HG03196 (cell line): Measurements from ENCODE around the gene FADS1.

Experiments
- ATAC-seq: cut with Tn5 transposase; IDR thresholded peaks from one replicate; pipeline ENCODE4 v1.9.1; 2021; ENCODE audit not compliant: unreplicated experiment

The FADS1 gene

DNA sequence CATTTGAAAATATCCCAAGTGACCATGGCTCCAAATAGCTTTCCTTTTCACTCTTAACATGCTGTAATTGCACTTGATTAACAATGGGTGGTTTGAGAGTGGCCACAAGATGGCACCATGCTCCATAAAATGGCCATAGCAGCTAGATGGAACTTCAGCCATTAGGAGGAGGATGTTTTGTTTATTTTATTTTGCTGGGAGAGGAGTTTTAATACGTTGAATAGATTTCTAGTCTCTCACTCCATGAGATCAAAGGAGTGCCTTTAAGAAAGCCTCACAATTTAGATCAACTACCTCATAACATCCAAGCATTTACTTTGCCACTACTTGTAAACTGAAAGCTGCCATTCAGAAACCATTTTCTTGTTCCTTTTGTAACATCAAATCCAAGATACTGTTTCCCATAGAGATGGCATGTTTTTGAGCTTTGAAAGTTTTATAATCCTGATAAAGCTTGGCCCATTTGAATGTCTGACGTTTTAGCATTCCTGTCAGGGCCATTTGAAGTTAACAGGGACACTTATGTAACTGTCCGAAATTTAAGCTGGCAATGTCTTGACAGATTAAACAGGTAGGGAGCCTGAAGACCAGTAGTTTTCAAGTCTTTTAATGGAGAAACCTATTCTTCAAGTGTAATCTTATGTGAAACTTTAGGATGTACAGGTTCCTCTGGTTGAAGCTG is 19.4 kb downstream of the FADS1 start:
- no peak for ATAC-seq

DNA sequence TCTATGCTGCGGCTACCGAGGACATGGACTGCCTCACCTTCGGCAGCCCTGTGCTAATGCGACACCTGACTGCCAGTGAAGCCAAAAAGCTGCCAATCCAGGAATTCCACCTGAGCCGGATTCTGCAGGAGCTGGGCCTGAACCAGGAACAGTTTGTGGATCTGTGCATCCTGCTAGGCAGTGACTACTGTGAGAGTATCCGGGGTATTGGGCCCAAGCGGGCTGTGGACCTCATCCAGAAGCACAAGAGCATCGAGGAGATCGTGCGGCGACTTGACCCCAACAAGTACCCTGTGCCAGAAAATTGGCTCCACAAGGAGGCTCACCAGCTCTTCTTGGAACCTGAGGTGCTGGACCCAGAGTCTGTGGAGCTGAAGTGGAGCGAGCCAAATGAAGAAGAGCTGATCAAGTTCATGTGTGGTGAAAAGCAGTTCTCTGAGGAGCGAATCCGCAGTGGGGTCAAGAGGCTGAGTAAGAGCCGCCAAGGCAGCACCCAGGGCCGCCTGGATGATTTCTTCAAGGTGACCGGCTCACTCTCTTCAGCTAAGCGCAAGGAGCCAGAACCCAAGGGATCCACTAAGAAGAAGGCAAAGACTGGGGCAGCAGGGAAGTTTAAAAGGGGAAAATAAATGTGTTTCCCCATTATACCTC is 20.8 kb downstream of the FADS1 start:
- no peak for ATAC-seq

DNA sequence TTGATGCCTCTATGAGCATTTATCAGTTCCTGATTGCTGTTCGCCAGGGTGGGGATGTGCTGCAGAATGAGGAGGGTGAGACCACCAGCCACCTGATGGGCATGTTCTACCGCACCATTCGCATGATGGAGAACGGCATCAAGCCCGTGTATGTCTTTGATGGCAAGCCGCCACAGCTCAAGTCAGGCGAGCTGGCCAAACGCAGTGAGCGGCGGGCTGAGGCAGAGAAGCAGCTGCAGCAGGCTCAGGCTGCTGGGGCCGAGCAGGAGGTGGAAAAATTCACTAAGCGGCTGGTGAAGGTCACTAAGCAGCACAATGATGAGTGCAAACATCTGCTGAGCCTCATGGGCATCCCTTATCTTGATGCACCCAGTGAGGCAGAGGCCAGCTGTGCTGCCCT is 21.3 kb downstream of the FADS1 start:
- no peak for ATAC-seq

DNA sequence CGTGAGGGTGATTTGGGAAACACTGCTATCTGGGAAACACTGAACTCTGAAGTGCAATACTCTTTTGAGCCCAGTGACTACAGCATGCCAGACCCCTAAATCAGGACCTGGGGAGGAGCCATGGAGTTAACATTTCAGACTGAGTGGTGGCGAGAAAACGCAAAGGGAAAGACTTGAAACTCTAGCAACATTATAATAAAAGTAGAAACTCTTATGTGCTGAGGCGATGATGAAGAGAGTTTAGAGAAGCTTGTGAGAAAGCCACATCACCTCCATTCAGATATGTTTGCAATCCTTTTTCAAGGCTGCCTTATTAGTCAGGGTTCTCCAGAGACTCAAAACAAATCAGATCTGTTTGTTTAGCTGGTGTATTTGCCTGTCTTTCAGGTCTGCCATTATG is 22.2 kb downstream of the FADS1 start:
- ATAC-seq: no peak

DNA sequence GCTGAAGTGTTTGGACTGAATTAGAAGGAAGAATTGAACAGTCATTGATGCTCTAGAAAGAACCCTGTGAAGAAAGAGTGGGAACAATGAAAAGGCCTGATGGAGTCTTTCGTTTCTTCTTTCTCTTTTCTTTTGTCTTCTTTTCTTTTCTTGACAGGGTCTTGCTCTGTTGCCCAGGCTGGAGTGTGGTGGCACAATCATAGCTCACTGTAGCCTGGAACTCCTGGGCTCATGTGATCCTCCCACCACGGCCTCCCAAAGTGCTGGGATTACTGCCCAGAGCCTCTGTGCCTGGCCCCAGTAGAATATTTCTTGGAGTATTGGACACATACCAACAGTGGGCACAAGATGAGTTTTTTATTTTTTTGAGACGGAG is 23.0 kb downstream of the FADS1 start:
- ATAC-seq: no peak

DNA sequence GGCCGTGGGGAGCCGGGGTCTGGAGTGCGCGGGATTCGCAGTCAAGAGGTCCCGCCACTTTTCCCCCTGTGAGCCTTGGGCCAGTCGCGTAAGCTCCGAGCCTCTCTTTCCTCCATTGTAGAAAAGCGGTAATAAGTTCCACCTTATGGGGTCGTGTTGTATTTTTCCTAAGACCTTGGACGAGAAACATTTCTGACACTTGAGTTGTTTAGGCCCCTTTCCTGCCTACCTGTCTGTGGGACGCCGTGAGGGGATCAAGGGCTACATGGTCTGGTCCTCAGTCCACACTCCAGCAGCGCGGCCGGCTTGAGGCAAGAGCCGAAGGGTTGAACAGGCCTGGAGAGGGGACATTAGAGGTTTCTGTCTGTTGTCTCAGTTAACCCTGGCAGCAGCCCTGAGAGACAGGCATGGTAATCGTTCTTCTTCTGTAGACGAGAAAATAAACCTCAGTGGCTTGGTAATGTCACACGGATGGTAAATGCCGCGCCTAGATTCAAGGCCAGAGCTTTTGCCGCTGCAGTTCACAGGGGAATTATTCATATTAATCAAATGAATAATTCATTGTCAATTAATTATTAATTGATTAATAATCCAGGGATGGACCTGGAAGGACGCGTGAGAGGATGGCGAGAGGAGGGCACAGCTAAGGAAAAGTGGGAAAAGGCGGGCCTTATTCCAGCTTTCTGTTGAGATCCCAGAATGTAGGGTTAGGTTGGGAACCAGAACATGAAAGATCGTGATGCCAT is 23.5 kb downstream of the FADS1 start:
- ATAC-seq: no peak

DNA sequence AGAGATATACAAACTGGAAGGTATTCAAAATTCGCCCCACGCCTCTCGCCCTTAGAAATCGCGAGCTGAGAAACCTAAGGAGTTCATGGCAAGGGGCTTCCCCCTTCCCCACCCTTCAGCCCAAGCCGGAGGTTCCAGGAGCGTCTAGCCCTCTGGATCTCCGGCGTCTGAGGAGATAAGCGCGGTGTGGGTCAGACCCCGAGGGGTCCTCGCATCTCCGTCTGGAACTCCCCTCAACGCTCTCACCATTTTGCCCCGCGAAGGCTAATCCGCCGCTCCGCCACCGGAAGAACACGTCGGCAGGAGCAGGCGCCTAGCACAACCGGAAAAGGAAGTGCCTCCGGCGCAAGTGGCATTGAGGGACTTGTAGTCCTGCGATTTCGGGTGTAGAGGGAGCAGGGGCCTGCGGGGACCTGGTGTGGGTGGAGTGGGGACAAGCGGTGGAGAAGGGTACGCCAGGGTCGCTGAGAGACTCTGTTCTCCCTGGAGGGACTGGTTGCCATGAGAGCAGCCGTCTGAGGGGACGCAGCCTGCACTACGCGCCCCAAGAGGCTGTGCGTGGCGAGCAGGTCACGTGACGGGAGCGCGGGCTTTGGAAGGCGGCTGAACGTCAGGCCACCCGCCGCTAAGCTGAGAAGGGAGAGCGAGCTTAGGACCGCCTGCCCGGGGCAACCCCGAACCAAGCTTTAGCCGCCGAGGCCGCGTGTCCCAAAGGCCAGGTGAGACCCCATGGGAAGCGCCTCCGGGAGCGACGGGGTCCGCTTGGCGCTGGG is 24.3 kb downstream of the FADS1 start, which contains the start of the genes FEN1 and TMEM258:
TSS of gene FEN1 (plus strand) at position 602 of the 773 bp plus-strand sequence. CDS start 2,451 bp downstream, outside the sequence.
TSS of gene TMEM258 (minus strand) at position 290 of the 773 bp plus-strand sequence. CDS start at position 249, 41 bp downstream.
- peak; percentile 73 for ATAC-seq

DNA sequence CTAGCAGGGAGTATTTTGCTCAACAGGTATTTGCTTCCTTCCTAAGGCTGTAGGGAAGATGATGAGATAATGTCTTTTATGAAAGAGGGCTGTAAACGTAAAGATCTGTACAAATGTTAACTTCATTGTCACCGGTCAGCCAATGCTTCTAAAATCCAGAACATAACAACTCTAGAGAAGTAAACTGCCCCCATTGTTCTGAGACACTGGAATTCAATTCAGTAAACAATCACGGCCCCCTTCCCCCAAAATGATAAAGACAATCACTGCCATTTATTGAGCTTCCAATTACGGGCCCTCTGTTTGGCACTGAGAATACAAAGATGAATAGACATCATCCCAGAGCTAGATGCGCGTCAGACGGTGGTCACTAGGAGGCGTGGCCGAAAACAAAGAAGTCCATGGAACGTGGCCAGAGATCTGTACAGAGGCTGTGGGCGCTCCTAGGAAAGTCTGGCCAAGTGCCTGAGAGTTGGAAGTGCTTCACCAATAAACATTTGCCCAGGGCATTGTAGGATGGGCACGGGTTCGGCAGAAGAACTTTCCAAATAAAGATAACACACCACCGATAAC is 25.0 kb downstream of the FADS1 start:
- peak; percentile 13 for ATAC-seq

DNA sequence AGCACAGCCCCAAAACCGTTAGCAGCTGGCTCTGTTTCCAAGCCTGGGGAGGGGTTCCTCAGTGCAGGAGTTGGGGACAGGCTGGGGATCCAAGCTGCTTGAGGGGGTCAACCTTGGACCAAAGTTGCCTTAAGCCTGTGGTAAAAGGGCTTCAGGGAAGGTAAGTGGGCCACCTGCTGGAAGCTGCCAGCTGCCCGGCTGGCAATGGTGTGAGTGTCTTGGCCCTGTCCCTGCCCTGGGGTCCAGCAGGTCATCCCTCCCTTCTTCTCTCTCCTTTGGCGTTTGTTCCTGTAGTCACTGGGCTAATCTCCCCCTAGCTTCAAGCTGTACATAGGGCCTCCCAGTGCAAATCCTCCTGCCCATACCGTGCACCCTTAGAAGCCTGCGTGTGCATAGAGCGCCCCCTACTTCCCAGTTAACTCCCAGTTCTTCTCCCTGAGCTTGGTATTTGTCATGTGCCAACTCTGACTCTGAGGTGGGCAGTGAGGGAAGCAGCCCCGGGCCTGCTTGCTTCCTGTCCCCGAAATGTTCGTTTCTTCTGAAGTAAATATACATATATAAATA is 28.8 kb downstream of the FADS1 start:
- ATAC-seq: no peak

DNA sequence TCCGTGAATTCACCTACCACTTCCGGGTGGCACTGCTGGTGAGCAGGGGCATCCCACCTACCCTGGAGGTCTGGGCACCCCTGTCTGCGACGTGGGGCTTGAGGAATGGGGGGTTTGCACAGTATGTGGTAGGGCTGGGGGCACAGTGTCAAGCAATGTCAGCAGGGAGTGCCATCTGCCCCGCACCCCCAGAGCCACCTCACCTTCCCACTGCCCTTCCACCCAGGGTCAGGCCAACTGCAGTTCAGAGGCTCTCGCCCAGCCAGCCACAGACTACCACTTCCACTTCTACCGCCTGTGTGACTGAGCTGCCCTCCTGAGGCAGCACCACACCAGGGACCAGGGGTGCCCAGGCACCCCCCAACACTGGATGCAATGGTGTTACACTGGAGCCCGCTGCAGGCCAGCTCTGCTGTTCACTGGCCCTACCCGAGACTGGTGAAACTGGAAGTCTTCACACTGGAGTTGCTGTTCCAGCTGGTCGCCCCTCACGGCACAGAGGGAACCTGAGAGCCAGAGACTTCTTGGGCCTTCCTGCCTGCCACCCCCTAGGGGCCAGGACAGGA is 30.9 kb downstream of the FADS1 start:
- ATAC-seq: no peak

DNA sequence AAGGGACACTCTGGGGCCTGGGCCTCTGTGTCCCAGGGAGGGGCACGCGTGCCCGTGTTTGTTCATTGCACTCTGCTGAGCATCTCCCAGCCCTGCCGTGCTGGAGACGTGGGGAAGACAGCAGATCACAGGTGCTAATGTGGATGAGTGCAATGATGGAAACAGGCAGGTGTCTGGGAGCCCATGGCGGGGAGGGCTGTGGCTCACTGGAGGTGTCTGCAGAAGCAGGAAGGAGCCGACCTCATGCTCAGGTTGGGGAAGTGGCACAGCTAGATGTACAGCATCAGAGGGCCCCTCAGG is 32.3 kb downstream of the FADS1 start:
- no peak for ATAC-seq

DNA sequence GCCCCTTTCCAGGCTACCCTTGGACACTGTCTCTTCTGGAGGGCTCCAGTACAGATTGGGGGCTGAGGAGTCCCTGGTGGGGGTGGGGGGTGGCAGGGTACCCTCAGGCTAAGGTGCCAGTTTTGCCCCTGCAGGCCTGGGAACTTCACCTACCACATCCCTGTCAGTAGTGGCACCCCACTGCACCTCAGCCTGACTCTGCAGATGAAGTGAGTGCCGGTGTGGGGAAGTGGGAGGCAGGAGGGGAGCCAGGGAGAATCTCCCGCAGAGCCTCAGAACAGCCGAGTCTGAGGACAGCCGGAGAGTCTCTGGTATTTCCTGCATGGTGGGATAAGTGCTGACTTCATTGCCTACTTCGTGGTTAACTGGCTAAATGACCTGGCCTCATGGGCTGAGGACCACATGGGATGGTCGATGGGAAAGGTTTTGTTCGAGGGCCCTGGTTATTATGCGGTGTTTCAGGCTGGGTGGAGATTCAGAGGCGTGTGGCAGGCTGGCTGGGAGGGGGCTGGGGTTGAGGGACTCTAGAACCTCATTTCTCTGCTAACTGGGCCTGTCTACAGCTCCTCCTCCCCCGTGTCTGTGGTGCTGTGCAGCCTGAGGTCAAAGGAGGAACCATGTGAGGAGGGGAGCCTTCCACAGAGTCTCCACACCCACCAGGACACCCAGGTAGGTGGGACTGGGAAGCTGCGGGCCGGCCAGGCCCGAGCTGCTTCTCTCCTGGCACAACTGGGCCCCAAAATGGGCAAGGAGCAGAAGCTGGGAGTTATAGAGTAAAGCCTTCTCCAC is 32.9 kb downstream of the FADS1 start:
- ATAC-seq: no peak

DNA sequence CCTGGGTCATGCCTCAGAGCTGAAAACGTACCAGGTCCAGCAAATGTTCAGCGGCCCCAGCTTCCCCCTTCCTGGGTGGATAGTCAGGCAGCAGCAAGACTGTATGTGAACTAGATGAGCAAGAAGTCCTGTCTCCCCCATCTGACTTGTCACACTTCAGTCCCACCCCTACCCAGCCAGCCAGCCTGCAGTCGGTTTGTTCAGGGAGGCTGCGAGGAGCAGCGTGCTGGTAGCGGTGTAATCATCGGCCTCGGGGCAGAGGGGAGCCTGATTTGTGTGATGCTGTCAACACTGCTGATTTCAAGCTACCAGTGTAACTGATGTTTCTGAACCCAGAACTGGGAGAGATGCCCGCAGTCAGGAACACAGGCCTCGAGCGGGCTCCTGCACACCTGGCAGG is 34.0 kb downstream of the FADS1 start:
- no peak for ATAC-seq

DNA sequence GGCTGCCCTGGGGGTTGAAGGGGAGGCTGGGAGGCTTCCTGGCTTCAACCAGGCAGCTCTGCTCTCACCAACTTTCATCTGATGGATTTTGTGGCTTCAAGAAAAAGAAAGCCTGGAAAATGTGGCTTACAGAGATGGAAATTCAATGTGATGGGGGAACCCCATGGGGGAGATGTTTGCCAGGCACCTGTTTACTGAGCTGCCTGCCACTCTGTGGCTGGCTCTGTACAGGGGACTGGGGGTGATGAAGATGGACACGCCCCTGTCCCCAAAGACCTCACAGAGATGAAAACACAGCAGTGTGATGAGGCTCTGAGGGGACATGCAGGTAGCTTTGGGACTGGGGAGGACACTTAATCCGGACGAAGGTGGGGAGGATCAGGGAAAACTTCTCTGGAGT is 34.5 kb downstream of the FADS1 start:
- ATAC-seq: no peak

DNA sequence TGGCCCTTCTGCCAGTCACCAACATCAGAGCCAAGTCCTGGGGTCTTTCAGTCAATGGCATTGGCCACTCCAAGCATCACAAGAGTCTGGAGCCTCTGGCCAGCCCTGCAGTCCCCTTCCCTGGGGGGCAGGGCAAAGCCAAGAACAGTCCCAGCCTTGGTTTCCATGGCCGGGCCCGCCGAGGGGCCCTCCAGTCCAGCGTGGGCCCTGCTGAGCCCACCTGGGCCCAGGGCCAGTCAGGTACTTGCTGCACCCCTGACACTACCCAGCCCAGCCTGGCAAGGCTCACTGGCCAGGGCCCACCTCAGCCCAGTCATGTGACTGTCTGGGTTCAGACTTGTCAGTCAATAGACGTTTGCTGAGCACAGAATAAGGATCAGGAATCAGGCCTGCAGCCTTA is 35.2 kb downstream of the FADS1 start:
- no peak for ATAC-seq

DNA sequence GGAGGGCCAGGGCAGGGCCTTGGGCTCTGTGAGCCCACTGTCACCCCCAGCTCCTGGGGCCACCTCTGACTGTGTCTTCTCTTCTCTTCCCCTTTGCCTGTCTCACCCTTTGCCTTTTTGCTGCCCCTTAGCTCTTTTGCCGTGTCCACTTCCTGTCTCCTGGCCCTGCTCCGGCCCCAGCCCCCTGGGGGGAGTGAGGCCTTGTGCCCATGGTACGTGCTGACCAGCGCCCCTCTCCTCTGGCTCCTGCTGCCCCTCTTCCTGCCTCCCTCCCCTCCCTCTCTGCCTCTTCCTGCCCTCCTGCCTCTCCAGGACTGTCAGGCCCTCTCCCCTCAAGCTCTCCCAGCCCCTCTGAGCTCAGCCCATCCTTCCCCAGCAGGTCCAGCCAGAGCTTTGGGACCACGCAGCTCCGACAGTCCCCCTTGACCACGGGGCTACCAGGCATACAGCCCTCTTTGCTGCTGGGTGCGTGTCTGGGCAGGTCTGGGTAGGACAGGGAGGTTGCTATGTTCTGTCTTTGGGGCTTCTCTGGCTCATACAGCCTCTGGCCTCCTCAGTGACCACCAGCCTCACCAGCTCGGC is 36.1 kb downstream of the FADS1 start:
- ATAC-seq: no peak

DNA sequence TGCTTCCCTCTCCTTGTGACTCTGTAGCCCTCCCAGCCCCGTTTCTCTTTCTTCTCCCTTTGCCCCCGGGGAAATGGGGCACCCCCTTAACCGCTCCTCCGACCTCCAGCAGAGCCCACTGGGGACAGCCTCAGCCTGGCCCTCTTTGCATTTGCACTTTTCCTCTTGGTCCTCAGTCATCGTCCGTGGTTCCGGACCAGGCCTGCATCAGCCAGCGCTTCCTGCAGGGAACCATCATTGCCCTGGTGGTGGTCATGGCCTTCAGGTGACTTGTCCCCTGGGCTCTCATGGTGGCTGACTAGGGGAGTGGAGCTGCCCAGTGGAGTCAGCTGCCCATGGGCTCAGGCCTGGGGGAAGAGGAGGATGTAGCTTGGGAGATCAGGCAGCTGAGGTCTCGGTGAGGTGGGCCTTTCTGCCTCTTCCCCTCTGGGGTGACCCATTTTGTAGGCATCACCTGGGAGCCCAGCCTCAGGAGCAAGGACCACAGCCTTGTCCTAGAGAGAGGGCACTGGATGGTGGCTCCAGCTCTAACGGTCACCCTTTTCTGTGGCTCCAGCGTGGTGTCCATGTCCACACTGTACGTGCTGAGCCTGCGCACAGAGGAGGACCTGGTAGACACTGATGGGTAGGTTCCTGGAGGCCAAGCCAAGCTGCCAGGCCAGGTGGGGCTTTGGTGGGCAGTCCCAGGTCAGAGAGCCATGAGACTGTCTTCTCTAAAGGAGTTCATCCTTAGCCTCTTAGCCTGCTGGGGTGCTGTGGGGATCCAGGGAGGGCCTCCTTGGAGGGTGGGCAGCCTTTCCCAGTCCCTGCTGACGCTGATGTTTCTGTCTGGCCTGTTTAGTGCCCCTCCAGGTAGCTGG is 36.9 kb downstream of the FADS1 start:
- no peak for ATAC-seq

DNA sequence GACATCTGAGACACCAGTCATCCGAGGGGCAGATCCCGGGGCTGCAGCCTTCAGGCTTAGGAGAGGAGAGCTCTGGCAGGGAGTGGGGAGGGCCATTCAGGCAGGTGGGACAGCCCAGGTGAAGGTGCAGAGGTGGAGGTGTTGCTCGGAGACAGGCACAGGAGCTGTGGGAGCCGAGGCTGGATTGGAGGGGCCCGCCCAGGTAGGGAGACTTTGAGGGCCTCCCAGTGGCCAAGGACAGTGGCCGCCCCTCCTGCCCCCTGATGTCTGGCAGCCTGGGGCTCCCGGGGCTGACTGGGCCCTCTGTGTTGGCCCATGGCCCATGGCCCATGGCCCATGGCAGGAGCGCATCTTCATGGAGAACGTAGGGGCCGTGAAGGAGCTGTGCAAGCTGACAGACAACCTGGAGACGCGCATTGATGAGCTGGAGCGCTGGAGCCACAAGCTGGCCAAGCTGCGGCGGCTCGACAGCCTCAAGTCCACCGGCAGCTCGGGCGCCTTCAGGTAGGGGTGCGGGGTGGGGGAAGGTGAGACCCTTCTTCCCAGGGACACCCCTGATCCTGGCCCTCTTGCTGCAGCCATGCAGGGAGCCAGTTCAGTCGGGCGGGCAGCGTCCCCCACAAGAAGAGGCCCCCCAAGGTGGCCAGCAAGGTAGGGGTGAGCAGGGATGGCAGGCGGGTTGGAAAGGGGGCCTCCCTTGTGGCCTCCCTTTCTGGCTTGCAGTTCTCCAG is 37.7 kb downstream of the FADS1 start:
- no peak for ATAC-seq
